ENCODE measurements around the gene TP53.
A peak's percentile ranks its signal among the peaks of the same experiment; 100 is the strongest.

The TP53 gene

DNA sequence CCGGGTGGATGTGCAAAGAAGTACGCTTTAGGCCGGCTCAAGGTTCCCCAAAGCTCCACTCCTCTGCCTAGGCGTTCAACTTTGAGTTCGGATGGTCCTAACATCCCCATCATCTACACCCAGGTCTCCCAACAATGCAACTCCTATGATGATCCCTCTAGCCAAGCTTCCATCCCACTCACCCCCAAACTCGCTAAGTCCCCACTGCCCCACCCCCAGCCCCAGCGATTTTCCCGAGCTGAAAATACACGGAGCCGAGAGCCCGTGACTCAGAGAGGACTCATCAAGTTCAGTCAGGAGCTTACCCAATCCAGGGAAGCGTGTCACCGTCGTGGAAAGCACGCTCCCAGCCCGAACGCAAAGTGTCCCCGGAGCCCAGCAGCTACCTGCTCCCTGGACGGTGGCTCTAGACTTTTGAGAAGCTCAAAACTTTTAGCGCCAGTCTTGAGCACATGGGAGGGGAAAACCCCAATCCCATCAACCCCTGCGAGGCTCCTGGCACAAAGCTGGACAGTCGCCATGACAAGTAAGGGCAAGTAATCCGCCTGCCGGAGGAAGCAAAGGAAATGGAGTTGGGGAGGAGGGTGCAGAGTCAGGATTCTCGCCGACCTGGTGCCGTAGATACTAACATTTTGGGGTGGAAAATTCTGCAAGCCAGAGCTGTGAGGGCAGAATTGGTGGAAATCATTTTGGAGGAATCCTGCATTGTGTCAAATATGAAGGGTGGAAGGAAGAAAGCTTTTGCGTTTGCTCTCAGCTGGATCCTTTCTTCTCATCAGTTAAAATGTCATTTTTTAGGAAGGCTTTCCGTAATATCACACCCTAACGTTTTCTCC, at the start of gene TP53:
Gene TP53 (minus strand): TSS at position 419 of the 836 bp plus-strand sequence. CDS start 10,896 bp downstream, outside the sequence.
- FAIRE-seq, result peak; percentile 65

- no peak for FAIRE-seq
Observed at GRCh38 chr17:7732981-7733539, 45.8 kb upstream of the TP53 start.

GRCh38 chr17:7729816-7730215, 42.5 kb upstream of the TP53 start:
- no peak for FAIRE-seq

DNA sequence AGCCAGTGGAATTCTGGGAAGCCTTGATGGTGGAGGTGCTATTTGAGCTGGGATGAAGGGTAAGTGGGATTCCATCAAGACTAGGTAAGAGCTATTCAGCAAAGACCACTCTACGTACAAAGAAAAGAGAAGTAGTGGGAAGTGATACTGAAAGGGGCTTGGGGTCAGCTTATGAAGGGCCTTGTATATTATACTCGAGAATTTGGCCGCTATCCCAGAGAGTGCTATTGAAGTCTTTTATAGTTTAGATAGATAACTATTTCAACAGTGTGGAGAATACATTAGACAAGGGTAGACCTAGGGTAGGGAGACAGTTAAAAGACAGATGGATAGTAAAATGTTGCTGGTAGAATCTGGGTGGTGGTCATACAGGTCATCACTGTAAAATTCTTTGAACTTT, 40.6 kb upstream of the TP53 start:
- no peak for FAIRE-seq

DNA sequence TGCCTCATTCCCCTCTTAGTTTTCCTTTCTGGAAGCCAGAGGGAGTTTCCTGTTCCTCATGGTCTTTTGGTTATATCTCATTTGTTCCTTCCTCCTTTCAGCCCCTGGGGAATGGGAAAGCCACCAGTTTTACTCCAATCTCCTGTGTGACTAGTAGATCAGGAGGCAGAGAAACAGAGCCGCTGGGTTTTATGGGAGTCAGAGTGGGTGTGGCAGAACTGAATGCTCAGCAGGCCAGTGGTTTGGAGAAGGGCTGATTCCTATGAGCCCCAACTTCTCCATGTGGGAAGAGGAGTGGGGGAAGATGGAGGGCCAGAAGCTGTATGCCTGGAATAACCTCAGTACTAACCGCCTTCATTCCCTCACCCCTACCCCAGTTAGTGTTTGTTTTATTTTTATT, 34.3 kb upstream of the TP53 start:
- no peak for FAIRE-seq

DNA sequence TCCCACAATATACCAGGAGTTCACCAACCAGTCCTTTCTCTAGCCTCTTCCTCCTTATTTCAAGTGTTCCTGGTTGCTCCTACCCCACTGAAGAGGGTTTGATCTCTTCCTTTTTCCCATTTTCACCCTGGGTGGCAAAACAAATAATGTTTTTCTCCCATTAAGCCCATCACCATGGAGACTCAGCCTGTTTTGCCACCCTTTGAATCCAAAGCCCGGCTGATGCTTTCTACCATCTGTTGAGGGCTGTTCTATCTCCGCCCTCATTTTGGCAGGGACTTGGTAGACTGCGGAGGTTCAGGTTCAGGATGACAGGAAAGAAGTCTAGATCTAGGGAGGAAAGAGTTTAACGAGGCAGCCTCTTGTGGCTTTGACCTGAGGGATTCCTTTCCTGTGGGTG, 32.8 kb upstream of the TP53 start:
- FAIRE-seq, result no peak

- FAIRE-seq, result no peak
Observed at GRCh38 chr17:7719661-7720060, 32.4 kb upstream of the TP53 start.

DNA sequence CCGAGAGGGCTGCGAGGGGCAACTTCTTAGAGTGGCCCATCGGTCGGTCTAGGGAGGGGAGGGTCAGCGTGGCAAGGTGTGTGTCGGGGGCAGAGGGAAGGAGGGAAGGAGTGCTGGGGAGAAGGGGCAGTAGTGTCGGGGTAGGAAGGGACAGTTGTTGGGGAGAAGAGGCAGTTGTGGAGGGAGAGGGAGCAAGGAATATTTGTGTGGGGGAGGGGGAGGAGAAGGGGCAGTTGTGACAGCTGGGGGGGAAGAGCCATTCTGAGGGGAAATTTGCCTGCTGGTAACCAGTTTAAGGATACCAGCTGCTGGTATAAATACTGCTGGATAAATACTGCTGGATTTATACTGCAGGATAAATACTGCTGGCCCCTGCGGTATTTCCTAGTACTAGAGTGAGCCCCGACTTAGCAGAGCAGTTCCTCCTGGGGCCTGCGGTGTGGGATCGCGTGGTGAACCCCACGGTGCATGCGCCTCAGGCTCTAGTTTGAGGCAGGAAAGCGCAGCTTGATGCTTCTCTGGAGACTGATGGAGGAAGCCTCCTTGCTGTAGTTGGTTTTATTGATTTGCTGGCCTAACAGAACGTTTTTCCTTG, 30.6 kb upstream of the TP53 start:
- FAIRE-seq, result no peak

DNA sequence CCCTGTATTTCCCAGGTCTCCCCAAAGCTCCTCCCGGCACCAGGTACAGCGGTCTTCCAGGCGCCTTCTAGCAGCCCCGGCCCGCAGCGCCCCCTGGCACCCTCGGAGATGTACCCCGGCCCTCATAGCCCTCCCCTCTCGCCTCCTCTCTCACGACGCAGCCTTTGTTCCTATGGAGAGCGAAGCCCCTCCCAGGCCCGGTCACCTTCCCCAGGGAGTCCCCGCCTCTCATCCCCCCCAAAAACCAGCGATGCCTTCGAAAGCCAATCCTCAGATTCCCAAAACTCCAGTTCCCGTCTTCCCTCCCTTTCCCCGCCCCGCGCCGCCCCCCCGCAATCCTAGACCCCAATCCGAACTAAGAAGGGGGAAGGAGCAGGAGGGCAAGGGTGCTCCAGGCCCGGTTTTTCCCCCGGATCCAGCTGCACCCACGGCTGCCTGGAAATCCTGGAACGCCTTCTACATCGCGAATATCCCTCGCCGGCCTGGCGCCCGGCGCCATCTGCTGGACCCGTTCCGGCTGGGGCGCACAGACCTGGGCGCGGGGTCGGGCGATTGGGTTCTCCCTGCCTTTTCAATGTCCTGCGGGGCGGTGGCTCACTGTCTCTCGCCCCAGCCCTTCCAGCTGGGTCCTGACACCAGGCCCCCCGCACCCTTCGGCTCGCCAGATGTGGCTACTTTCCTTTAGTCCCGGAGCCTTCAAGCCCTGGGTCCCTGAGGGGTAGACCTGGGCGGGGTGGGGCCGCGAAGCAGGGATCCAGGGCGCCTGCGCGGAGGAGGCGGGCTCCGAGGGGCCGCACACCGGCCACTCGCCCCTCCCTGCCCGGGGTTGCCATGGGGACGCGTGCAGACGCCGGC, 29.8 kb upstream of the TP53 start, which contains the start of gene DNAH2:
Gene DNAH2 (plus strand): TSS at position 844 of the 855 bp plus-strand sequence. CDS start 1,991 bp downstream, outside the sequence.
- no peak for FAIRE-seq

DNA sequence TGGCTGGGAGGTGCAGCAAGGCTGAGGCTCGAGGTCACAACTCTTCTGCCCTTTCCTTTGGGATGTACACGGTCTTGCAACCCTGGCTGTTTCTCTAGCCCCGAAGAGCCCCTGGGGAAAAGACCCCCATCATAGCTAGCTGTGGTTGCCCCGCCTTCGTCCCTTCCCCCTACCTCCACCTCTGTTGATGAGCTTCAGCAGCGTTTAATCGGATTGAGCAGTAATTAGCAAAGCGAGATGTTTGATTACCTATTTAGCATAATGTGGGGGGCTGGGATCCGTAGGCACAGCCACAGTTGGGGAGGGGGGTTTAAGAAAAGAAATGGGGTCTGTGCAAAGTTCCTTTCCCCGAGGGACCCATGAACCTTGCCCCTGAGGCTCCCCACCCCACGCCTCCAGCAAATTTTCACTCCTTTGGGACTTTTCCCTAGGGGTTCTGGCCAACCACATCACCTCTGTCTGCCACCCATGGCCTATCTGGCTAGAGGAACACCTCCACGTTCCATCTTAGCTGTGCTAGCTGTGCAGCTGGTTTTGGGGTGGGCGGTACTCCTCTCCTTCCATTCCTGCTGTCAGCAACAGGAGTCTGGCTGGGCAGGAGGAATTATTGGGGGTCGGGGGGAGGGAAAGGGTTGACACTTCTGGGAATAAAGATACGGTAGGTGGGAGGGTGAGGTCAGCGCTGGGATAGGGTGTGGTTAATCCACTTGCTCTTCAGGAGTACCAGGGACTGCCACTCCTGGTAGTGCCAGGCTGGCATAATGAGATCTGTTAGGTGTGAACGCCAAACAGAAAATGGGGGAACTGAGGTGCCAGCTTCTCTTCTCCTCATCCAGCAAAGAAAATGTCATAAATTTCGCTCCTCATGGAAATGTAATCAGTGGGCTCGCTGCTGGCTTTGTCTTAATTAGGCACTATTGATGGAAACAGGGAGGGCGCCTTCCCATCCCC, 28.9 kb upstream of the TP53 start:
- FAIRE-seq, result no peak

DNA sequence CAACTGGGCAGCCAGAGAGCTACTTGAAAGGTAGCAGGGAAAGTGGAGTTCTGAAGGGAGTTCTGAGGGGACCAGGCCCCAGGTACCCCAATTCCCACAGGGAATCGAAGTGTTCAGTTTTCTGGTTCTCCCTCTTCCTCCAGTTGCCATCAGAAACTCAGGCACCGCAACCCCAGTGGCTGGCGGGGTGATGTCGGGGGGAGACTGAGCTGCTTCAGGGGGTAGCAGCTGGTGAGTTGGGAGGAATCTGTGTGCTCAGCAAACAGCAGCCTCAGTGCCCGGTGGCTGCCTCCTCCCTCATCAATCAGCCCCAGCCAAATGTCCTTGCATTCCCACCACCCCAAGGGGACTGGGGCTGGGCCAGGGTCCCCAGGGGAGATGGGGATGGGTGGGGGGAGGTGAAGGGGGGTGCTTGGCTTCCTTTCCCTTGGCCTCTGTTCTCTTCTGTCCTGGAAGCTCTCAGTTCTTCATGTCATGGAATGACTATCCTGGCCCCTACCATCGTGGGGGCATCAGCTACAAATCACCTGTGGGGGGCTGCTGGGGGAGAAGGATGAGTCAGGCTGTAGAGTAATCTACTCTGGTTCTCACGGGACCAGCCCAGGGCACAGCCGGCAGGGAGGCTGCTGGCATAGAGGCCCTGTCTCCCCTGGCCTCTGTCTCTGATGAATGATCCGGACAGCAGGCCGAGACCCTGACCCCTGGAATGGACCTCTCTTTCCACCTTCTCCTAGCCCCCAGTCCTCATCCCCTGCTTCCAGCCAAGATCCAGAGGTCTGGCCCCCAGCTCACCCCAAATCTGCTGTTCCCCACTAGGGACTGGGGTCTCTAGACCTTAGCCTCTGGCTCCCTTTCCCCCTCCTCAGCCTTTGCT, 27.7 kb upstream of the TP53 start:
- FAIRE-seq, result no peak

GRCh38 chr17:7713782-7714181, 26.5 kb upstream of the TP53 start:
- FAIRE-seq, result no peak

GRCh38 chr17:7712111-7712771, 25.0 kb upstream of the TP53 start:
- FAIRE-seq, result no peak

DNA sequence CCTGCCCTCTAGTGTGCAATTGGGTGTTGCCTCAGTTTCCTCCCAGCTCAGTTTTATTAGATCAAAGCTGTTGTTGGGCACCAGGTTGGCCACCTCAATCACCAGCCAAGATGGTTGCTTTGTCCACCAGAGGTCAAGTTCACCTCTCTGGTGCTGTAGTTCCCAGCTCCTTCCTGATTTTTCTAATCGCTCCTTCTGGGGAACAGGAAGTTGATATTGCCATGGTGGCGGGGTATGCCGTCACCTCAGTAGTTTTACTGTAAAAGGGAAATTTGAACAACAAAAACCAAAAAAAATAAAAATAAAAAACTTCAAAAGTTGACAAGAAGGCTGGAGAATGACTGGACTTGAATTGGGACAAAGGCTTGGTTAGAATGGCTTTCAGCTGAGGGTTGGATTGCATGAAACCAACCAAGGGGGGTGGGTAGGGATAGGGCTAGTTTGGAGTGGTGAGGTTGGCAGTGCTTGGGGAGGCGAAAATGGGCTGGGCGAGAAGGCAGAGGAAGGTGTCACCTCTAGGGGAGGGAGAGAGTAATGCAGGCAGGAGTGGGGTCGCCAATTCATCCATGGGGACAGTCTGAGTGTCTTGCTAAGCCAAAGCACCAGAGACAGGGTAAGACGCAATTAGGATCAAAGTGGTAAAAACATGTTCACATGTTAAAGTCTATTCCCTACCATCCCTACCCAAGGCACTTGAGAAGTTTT, 23.9 kb upstream of the TP53 start:
- no peak for FAIRE-seq

DNA sequence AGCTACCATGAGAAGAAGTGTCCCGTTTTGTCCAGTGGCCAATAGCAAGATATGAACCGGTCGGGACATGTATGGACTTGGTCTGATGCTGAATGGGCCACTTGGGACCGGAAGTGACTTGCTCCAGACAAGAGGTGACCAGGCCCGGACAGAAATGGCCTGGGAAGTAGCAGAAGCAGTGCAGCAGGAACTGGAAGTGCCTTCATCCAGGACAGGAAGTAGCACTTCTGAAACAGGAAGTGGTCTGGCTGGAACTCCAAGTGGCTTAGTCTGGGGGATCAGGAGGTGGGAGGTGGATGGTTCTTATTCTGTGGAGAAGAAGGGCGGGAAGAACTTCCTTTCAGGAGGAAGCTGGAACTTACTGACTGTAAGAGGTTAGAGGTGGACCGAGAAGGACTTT, 23.0 kb upstream of the TP53 start:
- FAIRE-seq, result no peak

DNA sequence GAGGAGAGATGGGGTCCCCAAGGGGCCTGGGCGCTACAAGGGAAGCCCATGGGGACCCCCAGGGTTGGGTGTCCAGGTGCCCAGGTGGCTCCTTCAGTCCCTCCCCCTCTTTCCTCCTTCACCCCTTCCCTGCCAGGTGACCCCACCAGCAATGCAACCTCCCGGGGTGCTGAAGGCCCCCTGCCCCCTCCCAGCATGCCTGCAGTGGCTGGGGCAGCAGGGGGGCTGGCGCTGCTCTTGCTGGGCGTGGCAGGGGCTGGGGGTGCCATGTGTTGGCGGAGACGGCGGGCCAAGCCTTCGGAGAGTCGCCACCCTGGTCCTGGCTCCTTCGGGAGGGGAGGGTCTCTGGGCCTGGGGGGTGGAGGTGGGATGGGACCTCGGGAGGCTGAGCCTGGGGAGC, 21.7 kb upstream of the TP53 start:
- no peak for FAIRE-seq

DNA sequence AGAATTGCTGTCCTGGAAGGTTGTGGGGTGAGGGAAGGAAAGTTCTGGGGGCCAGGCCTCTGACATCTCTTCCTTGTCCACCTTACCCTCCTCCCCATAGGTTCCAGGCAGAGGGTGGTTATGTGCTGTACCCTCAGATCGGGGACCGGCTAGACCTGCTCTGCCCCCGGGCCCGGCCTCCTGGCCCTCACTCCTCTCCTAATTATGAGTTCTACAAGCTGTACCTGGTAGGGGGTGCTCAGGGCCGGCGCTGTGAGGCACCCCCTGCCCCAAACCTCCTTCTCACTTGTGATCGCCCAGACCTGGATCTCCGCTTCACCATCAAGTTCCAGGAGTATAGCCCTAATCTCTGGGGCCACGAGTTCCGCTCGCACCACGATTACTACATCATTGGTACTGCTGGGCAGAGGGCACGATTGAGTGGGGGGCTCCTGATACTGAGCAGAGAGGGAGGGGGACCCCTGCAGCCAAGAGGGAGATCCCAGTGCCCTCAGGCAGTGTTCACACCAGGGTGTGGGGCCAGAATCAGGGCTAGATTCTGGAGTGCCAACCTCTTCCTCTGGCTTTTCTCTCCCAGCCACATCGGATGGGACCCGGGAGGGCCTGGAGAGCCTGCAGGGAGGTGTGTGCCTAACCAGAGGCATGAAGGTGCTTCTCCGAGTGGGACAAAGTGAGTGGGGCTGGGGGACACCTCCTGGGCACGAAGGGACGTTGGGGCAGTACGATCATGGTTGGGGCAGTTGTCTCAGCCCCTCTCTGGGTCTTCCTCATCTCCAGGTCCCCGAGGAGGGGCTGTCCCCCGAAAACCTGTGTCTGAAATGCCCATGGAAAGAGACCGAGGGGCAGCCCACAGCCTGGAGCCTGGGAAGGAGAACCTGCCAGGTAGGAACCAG, 20.8 kb upstream of the TP53 start:
- FAIRE-seq, result no peak

DNA sequence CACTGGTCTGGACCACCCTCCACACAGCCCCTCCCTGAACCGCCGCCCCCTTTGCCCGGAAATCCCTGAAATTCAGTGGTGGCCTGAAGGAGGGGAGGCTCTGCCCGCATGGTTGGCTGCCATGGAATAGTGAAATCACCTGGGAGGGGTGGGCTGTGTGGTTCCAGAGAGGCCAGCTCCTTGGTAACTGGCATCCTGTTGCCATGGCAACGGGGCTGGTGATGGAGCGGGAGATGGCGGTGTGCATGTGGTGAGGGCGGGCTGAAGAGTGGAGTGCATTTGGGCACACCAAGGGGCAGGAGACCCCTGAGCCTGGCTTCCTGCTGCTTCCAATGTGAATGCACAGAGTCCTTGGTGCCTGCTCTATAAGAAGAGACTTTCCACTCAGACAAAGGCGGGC, 20.2 kb upstream of the TP53 start:
- FAIRE-seq, result no peak
